GM12872 (cell line): ENCODE results near the gene FNTB.

Experiments used
- CTCF ChIP-seq: IDR thresholded peaks from 3 replicates; pipeline ENCODE4 v1.5.1; 2011; ENCODE audit warnings: low read depth, mild to moderate bottlenecking, low read length, moderate library complexity; ENCODE audit not compliant: insufficient read depth

Gene FNTB

GRCh38 chr14:64971491-64971942 is 15.2 kb upstream of the FNTB start:
- TF ChIP-seq CTCF: no peak

GRCh38 chr14:64971943-64972791 is 14.5 kb upstream of the FNTB start, which contains the start of gene RAB15:
Gene RAB15, minus strand, starts transcription at chr14:64972336. Its CDS starts 260 bp downstream, at chr14:64972076.
- TF ChIP-seq CTCF: no peak

GRCh38 chr14:64973026-64973442 is 13.7 kb upstream of the FNTB start:
- TF ChIP-seq CTCF: no peak

GRCh38 chr14:64973826-64974225 is 12.9 kb upstream of the FNTB start:
- TF ChIP-seq CTCF: no peak

- no peak for TF ChIP-seq CTCF
These were observed 12.1 kb upstream of the FNTB start for GRCh38 chr14:64974563-64974962.

GRCh38 chr14:64979336-64980074 is 7.2 kb upstream of the FNTB start:
- no peak for TF ChIP-seq CTCF
